HepG2 (cell line): ENCODE results near the gene STN1. TPM values are rescaled to one million over a fixed set of nuclear protein-coding genes. Genes with fewer than 3 reads are reported as not detected.

ENCODE experiments used
- GATA4 ChIP-seq: sonication (generic); IDR thresholded peaks from 2 replicates; pipeline ENCODE4 v1.6.1; 2016; ENCODE audit warnings: antibody characterized with exemption, low read depth, borderline replicate concordance
- GFI1 ChIP-seq: sonication (generic); formaldehyde crosslinking; IDR thresholded peaks from 2 replicates; pipeline ENCODE4 v1.5.0; 2020; ENCODE audit warnings: missing genetic modification reagents, mild to moderate bottlenecking, borderline replicate concordance
- HDAC1 ChIP-seq: sonication (generic); formaldehyde crosslinking; IDR thresholded peaks from 2 replicates; pipeline ENCODE4 v1.5.1; 2020; ENCODE audit warnings: mild to moderate bottlenecking, missing genetic modification reagents
- HNF4G ChIP-seq, 2 experiments: sonication (generic) in 1 of 2; formaldehyde crosslinking in 1 of 2; IDR thresholded peaks; 2 replicates each; pipeline versions ENCODE4 v1.4.0 to v1.6.1; 2011 to 2020; ENCODE audit warnings: borderline replicate concordance in 2 of 2, low read depth in 2 of 2, mild to moderate bottlenecking in 2 of 2, low read length in 1 of 2, missing genetic modification reagents in 1 of 2, moderate library complexity in 1 of 2
- MBNL3 ChIP-seq: fragments of 250-450 bp; sonication (Bioruptor Pico); conservative IDR thresholded peaks from 2 replicates; pipeline ENCODE4 v1.8.0; 2022; ENCODE audit warnings: mild to moderate bottlenecking, inconsistent platforms
- MIER2 ChIP-seq: IDR thresholded peaks from 2 replicates; pipeline ENCODE4 v1.6.1; 2016; ENCODE audit warnings: missing biosample characterization, missing genetic modification reagents
- MXD4 ChIP-seq: IDR thresholded peaks from 2 replicates; pipeline ENCODE4 v1.6.1; 2016; ENCODE audit warnings: mild to moderate bottlenecking, missing biosample characterization, missing genetic modification reagents
- MYC ChIP-seq: sonication (generic); formaldehyde crosslinking; IDR thresholded peaks from 2 replicates; pipeline ENCODE4 v1.9.0; 2021; ENCODE audit warnings: missing genetic modification reagents, borderline replicate concordance
- POLR2AphosphoS2 ChIP-seq: IDR thresholded peaks from 2 replicates; pipeline ENCODE4 v1.6.1; 2011; ENCODE audit warnings: low read depth, low read length, improper control_type of control experiment
- RAD21 ChIP-seq: fragments of 450-650 bp; formaldehyde crosslinking; IDR thresholded peaks from 2 replicates; pipeline ENCODE4 v1.5.0; 2020; ENCODE audit warnings: mild to moderate bottlenecking
- SAP130 ChIP-seq: IDR thresholded peaks from 2 replicates; pipeline ENCODE4 v1.6.1; 2016; ENCODE audit warnings: low read depth
- TGIF2 ChIP-seq: IDR thresholded peaks from 2 replicates; pipeline ENCODE4 v1.6.1; 2016; ENCODE audit warnings: control low read depth, missing compliant biosample characterization
- ZFAT ChIP-seq: sonication (generic); formaldehyde crosslinking; conservative IDR thresholded peaks from 2 replicates; pipeline ENCODE4 v1.8.1; 2023; ENCODE audit warnings: missing genetic modification reagents, inconsistent platforms
- ZFY ChIP-seq: sonication (generic); formaldehyde crosslinking; IDR thresholded peaks from 2 replicates; pipeline ENCODE4 v1.4.0; 2020; ENCODE audit warnings: missing genetic modification reagents
- ZKSCAN5 ChIP-seq: sonication (generic); formaldehyde crosslinking; IDR thresholded peaks from 2 replicates; pipeline ENCODE4 v1.5.1; 2020; ENCODE audit warnings: mild to moderate bottlenecking, missing genetic modification reagents
- ZNF264 ChIP-seq: sonication (generic); formaldehyde crosslinking; IDR thresholded peaks from 2 replicates; pipeline ENCODE4 v1.4.0; 2020; ENCODE audit warnings: missing genetic modification reagents
- ZNF3 ChIP-seq: IDR thresholded peaks from 2 replicates; pipeline ENCODE4 v1.7.0; 2017; ENCODE audit warnings: inconsistent platforms
- ZNF317 ChIP-seq: sonication (generic); formaldehyde crosslinking; IDR thresholded peaks from 2 replicates; pipeline ENCODE4 v1.5.0; 2020; ENCODE audit warnings: mild to moderate bottlenecking, missing genetic modification reagents
- ZNF563 ChIP-seq: sonication (generic); formaldehyde crosslinking; IDR thresholded peaks from 2 replicates; pipeline ENCODE4 v1.8.0; 2022; ENCODE audit warnings: mild to moderate bottlenecking, moderate library complexity, missing genetic modification reagents
- ZNF780A ChIP-seq: sonication (generic); formaldehyde crosslinking; IDR thresholded peaks from 2 replicates; pipeline ENCODE4 v1.8.0; 2022; ENCODE audit warnings: mild to moderate bottlenecking, missing genetic modification reagents, moderate library complexity
- ZNF850 ChIP-seq: sonication (generic); formaldehyde crosslinking; conservative IDR thresholded peaks from 2 replicates; pipeline ENCODE4 v1.9.0; 2021; ENCODE audit warnings: mild to moderate bottlenecking, missing genetic modification reagents
- polyA plus RNA-seq, 8 experiments: library from polyadenylated mRNA; depleted of rRNA in 3 of 8; stranded (reverse) in 7 of 8; unstranded in 1 of 8; fragments of >200 nt; fragmentation: Illumina TruSeq in 4 of 8; extraction: Trizol in 4 of 8; gene quantifications; 2 replicates each; pipeline versions ENCODE4 v1.2.1 to v1.2.3, GENCODE V29; 2011 to 2016; ENCODE audit warnings: low read depth in 4 of 8, missing spikeins in 1 of 8, mixed read lengths in 1 of 8; ENCODE audit not compliant: insufficient read depth in 1 of 8
- total RNA-seq, 5 experiments: library from RNA; depleted of rRNA; stranded (reverse); fragments of >200 nt; fragmentation: Illumina TruSeq; extraction: Trizol; gene quantifications; 2 replicates each; pipeline ENCODE4 v1.2.3, GENCODE V29; 2016; ENCODE audit warnings: low read depth in 1 of 5
- TF ChIP-seq, protein P1 (sequence below): IDR thresholded peaks from 2 replicates; pipeline ENCODE4 v1.6.1; 2012; ENCODE audit warnings: low read depth, low read length, improper control_type of control experiment
- TF ChIP-seq, protein P2 (sequence below): IDR thresholded peaks from 2 replicates; pipeline ENCODE4 v1.6.1; 2012; ENCODE audit warnings: inconsistent platforms
- TF ChIP-seq, protein P3 (sequence below): sonication (generic); formaldehyde crosslinking; IDR thresholded peaks from 2 replicates; pipeline ENCODE4 v1.8.0; 2022; ENCODE audit warnings: missing genetic modification reagents, low read depth, mild to moderate bottlenecking, borderline replicate concordance
- TF ChIP-seq, protein P4 (sequence below): IDR thresholded peaks from 2 replicates; pipeline ENCODE4 v1.6.1; 2016; ENCODE audit warnings: low read depth
- TF ChIP-seq, protein P5 (sequence below): sonication (generic); formaldehyde crosslinking; IDR thresholded peaks from 2 replicates; pipeline ENCODE4 v1.4.0; 2020; ENCODE audit warnings: missing genetic modification reagents

STN1 gene
- total and polyA plus RNA-seq, 2 of the 13 experiments (the other 11 are each of a cell fraction or from before 2014, with no cell fraction given) = 17.6 to 22.7 TPM

DNA sequence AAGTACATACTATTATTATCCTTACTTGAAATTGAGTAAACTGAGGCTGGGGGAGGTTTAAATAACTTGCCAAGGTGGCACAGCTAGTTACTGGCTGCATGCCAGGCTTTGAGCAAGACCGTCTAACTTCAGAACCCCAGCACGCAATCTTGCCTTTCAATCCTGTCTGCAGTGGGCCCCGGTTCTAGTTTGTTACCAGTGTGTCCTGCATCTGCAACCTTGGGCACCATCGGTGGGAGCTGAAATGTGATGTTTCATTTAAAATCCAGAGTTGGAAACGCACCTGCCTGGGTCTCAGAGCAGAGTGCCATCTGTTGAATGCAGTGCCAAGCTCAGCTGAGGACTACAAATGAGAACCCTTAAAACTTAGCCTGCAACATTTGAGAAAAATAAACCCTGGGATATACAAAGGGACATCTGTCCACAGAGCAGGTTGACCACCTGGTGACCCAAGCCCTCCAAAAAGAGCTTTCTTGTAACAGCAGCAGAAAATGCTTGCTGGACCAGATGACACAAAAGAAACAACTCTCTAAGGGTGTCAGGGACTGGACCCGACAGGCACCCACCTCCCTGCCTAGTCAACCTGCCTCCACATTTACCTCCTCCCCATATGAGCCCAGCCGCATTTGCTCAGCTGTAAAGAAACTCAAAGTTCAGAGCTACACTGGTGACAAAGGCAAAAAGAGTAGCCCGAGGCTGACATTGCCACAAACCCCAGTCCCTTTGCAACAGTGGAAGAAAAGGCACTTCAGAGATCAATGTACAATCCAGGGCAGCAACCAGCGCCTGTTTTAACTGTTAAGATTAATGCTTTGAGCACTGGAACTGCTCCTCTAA lies 64.3 kb downstream of the STN1 start (continued):
- no peak; the same call in 1 of the 2 replicates for TF ChIP-seq GFI1 (CRISPR knock-in tag)
- TF ChIP-seq ZKSCAN5 (CRISPR knock-in tag) = no peak
- peak; percentile 79 for TF ChIP-seq ZNF264
- TF ChIP-seq POLR2AphosphoS2 = no peak
- no peak for TF ChIP-seq ZFAT (CRISPR knock-in tag)
- TF ChIP-seq GATA4 = no peak
- peak; percentile 93 for TF ChIP-seq SAP130 (CRISPR knock-in tag)
- TF ChIP-seq, protein P1, sequence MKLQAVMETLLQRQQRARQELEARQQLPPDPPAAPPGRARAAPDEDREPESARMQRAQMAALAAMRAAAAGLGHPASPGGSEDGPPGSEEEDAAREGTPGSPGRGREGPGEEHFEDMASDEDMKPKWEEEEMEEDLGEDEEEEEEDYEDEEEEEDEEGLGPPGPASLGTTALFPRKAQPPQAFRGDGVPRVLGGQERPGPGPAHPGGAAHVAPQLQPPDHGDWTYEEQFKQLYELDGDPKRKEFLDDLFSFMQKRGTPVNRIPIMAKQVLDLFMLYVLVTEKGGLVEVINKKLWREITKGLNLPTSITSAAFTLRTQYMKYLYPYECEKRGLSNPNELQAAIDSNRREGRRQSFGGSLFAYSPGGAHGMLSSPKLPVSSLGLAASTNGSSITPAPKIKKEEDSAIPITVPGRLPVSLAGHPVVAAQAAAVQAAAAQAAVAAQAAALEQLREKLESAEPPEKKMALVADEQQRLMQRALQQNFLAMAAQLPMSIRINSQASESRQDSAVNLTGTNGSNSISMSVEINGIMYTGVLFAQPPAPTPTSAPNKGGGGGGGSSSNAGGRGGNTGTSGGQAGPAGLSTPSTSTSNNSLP = no peak
- TF ChIP-seq TGIF2 (CRISPR knock-in tag) = peak; percentile 78; the same call in 1 of the 2 replicates
- TF ChIP-seq, protein P2, sequence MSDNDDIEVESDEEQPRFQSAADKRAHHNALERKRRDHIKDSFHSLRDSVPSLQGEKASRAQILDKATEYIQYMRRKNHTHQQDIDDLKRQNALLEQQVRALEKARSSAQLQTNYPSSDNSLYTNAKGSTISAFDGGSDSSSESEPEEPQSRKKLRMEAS = peak; percentile 44; the same call in 1 of the 2 replicates
- no peak for TF ChIP-seq MBNL3
- 0 out of 2 replicates have a peak, but pooled peaks have one; percentile 28 for TF ChIP-seq MIER2
- TF ChIP-seq MYC (CRISPR knock-in tag) = no peak
- TF ChIP-seq, protein P3, sequence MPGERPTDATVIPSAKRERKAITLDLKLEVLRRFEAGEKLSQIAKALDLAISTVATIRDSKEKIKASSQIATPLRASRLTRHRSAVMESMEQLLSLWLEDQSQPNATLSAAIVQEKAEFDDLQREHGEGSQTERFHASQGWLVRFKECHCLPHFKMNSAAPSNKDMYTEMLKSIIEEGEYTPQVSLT (CRISPR knock-in tag) = no peak
- TF ChIP-seq ZNF850 (CRISPR knock-in tag) = no peak
- TF ChIP-seq HNF4G (IDR thresholded peaks at IDR 0.05; ENCODE audit: borderline replicate concordance, low read depth, low read length) = peak; percentile 86
- TF ChIP-seq HNF4G (CRISPR knock-in tag; IDR thresholded peaks at IDR 0.05; ENCODE audit: borderline replicate concordance, low read depth) = no peak; the same call in 1 of the 2 replicates
- TF ChIP-seq RAD21 (CRISPR knock-in tag) = peak; percentile 9; the same call in 1 of the 2 replicates
- 0 out of 2 replicates have a peak, but pooled peaks have one; percentile 35 for TF ChIP-seq ZNF3
- TF ChIP-seq, protein P4, sequence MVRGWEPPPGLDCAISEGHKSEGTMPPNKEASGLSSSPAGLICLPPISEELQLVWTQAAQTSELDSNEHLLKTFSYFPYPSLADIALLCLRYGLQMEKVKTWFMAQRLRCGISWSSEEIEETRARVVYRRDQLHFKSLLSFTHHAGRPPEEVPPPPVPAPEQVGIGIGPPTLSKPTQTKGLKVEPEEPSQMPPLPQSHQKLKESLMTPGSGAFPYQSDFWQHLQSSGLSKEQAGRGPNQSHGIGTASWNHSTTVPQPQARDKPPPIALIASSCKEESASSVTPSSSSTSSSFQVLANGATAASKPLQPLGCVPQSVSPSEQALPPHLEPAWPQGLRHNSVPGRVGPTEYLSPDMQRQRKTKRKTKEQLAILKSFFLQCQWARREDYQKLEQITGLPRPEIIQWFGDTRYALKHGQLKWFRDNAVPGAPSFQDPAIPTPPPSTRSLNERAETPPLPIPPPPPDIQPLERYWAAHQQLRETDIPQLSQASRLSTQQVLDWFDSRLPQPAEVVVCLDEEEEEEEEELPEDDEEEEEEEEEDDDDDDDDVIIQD (CRISPR knock-in tag) = 0 out of 2 replicates have a peak, but pooled peaks have one; percentile 31
- peak; percentile 55; the same call in 1 of the 2 replicates for TF ChIP-seq ZNF317 (CRISPR knock-in tag)
- 0 out of 2 replicates have a peak, but pooled peaks have one; percentile 41 for TF ChIP-seq ZFY
- no peak for TF ChIP-seq MXD4 (CRISPR knock-in tag)
- TF ChIP-seq HDAC1 (CRISPR knock-in tag) = no peak; the same call in 1 of the 2 replicates
- TF ChIP-seq ZNF563 (CRISPR knock-in tag) = no peak
- TF ChIP-seq ZNF780A (CRISPR knock-in tag) = peak; percentile 98
- TF ChIP-seq, protein P5, sequence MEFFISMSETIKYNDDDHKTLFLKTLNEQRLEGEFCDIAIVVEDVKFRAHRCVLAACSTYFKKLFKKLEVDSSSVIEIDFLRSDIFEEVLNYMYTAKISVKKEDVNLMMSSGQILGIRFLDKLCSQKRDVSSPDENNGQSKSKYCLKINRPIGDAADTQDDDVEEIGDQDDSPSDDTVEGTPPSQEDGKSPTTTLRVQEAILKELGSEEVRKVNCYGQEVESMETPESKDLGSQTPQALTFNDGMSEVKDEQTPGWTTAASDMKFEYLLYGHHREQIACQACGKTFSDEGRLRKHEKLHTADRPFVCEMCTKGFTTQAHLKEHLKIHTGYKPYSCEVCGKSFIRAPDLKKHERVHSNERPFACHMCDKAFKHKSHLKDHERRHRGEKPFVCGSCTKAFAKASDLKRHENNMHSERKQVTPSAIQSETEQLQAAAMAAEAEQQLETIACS (CRISPR knock-in tag) = no peak
